Measurements from ENCODE around the gene XK. TPM values are rescaled to one million over a fixed set of nuclear protein-coding genes. Genes with fewer than 3 reads are reported as not detected.
"Not testable (repeated sequence)": the region's sequence is repeated elsewhere in the genome, so short reads cannot be mapped to it uniquely, and the experiment has no call there.

The XK gene
- total RNA-seq, 1 donor from 2014 or later, result 5.9 TPM

DNA sequence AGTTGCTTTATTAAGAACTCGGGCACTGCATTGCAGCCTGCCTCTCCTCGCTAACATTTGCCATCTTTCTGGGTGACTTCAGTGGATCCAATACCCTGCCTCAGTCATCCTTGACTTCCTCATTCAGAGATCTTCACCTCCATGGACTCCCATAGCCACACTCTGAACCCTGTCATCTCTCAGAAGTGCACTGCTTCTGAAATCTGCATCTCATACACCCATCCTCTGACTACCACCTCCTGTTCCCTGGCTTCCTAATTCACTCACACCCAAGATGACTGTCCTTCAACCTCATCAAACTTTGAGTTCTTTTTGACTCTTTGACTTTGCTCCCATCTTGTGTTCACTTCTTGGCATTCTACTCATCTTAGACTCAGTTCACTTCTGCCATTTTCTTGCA lies 68.9 kb downstream of the XK start:
- DNase-seq, result no peak

GRCh38 chrX:37755025-37755424 lies 69.4 kb downstream of the XK start:
- no peak for DNase-seq

DNA sequence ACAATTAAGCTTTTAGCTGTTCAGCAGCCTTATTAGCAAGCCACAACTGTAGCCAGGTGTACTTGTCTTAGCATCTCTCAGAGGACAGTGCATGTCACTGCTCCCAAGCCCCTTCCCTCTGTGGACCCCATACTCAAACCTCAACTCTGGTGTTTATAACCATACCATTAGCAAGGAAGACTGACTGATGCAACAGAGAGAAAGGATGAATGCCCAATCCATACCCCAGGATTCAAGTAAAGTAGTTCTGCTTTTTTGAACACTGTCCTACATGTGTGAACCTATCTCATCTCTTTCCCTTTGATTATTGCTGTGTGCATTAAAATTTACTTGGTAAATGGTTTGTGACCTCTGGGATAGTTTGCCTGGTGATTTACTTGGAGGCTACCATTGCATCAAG lies 71.5 kb downstream of the XK start:
- no peak for DNase-seq

DNA sequence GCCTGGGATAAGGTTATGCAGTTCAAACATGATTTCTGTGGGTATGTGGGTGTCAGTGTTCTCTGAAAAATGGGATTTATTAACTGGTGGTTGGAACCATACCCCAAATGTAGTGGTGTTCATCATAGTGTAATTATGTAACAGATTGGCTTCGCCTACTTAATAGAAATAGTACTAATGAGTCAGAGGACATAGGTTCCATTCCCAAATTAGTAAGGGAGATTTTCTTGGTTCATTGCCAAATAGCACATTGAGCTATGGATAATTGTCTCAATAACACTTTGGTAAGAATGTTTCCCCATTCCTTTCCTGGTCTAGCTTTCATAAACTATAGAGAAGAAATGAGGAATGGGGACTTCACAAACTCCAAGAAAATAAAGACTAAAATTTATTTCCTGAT lies 73.8 kb downstream of the XK start:
- no peak for DNase-seq

- DNase-seq, result no peak
Observed at GRCh38 chrX:37759878-37760418, 74.4 kb downstream of the XK start.

GRCh38 chrX:37763400-37763799 lies 77.8 kb downstream of the XK start:
- no peak for DNase-seq

- no peak for DNase-seq
Observed at GRCh38 chrX:37765507-37765906, 79.9 kb downstream of the XK start.

GRCh38 chrX:37767430-37767829 lies 81.8 kb downstream of the XK start:
- no peak for DNase-seq

DNA sequence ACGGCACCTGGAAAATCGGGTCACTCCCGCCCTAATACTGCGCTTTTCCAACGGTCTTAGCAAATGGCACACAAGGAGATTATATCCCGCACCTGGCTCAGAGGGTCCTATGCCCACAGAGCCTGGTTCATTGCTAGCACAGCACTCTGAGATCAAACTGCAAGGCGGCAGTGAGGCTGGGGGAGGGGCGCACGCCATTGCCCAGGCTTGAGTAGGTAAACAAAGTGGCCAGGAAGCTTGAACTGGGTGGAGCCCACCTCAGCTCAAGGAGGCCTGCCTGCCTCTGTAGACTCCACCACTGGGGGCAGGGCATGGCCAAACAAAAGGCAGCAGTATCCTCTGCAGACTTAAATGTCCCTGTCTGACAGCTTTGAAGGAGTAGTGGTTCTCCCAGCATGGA lies 83.3 kb downstream of the XK start:
- DNase-seq, result not testable (repeated sequence)

DNA sequence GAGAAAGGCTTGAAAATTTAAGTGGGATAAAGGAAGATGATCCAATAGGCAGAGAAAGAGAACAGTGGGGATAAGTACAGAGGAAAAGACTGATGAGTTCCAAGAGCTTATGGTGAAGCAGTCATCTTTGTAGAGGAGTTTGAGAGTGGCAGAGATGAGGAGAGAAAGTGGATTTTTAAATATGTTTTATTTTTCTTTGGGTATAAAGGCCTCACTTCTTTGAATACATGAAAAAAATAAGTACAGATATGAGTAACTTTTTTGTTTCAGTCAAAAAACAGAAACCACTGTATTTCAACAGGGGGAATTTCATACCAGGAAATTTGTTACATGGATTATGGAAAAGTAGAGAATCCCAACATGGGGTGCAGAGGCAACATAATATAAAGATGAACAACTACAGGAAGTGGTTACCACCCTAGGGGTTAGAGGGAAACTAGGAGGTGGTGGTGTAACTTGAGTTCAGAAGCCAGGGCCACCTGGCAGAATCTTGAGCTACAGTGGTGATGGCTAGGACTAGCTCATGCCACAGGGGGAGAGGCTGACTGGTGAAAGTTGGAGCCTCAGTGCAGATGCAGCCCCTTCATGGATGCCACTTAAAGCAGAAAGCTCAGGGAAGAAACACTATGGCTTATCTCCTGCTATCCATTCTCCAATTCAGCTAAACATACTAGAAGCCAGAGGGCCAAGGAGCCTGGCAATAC lies 90.8 kb downstream of the XK start:
- no peak for DNase-seq

DNA sequence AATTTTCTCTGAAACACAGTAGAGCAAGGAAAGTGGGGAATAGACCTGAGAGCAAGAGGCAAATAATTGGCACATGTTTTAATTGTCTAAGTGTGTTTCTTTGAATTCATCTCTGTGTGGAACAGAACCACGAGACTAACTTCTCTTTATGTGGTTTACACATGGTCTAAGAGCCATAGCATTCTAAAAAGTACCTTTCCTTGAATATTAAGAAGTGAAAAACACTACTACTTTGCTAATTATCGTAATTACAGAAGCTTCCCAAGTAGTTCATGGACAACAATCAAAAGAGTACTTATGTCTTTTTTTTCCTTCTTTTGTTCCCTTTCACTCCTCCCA lies 91.4 kb downstream of the XK start:
- no peak for DNase-seq

GRCh38 chrX:37779857-37780256 lies 94.3 kb downstream of the XK start, which contains the start of gene CYBB:
Gene CYBB, plus strand, starts transcription at chrX:37780059. Its CDS starts 19 bp downstream, at chrX:37780078.
- no peak for DNase-seq

- no peak for DNase-seq
Observed at GRCh38 chrX:37781081-37781480, 95.5 kb downstream of the XK start.

Other genes with a start within 250 kb of the XK start
- 0.39 TPM for gene LANCL3, start 114.1 kb upstream of the XK start, total RNA-seq
- gene CYBB, start 94.3 kb downstream of the XK start, total RNA-seq, result 38.0 TPM
- 13.7 TPM for gene DYNLT3, start 161.8 kb downstream of the XK start, total RNA-seq

Data from skin of body (tissue), 2 donors.